ENCODE data around the gene EBF3.

DNA sequence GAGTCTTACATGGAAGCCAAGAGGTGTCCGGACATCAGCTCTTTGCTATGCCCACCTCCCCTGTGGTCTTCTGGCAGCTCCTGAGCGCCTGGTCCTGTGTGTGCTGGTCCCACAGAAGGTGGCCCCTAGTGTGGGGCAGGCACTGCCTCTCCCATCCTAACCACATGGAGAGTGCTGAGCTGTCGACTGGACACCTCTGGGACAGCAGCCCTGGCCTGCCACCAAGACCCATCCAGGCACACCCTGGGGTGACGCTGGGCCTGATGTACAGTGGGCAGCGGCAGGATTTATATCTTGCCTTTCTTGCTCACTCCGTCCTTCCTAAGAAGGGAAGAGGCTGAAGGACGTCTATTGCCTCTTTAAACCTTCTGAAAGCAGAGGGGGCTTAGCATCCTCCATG lies 98.7 kb downstream of the EBF3 start:
- TF ChIP-seq CTCF (IDR thresholded peaks at IDR 0.05; ENCODE audit: insufficient read depth, low read depth, low read length) (no peak), EZH2 (IDR thresholded peaks at IDR 0.05; ENCODE audit: insufficient read depth, low read length) (no peak)

Data from astrocyte (in vitro differentiated cells and primary cell).